GM06990 (cell line): ENCODE data around the gene MBTD1.
"Not testable (repeated sequence)": the region's sequence is repeated elsewhere in the genome, so short reads cannot be mapped to it uniquely, and the experiment has no call there.

ENCODE experiments used
- DNase-seq: peaks from one replicate; pipeline ENCODE4 v3.0.0-alpha.2; 2011; ENCODE audit not compliant: insufficient read length; ENCODE audit errors: extremely low read depth
- H3K27me3 ChIP-seq: replicated peaks from 2 replicates; pipeline ENCODE4 v1.6.0; 2011; ENCODE audit warnings: low read length; ENCODE audit not compliant: control insufficient read depth, insufficient read depth
- H3K36me3 ChIP-seq: 2 replicates; pipeline ENCODE4 v1.5.1; 2011; ENCODE audit warnings: low read length; ENCODE audit not compliant: control insufficient read depth, insufficient read depth
- H3K4me3 ChIP-seq: replicated peaks from 2 replicates; pipeline ENCODE4 v1.5.1; 2011; ENCODE audit warnings: low read depth, mild to moderate bottlenecking, control low read depth, low read length
- TF ChIP-seq, protein P1 (sequence below): IDR thresholded peaks from 2 replicates; pipeline ENCODE4 v1.5.1; 2011; ENCODE audit warnings: low read length, control low read depth, mild to moderate bottlenecking, inconsistent platforms; ENCODE audit not compliant: insufficient read depth, poor library complexity, severe bottlenecking

Gene MBTD1

DNA sequence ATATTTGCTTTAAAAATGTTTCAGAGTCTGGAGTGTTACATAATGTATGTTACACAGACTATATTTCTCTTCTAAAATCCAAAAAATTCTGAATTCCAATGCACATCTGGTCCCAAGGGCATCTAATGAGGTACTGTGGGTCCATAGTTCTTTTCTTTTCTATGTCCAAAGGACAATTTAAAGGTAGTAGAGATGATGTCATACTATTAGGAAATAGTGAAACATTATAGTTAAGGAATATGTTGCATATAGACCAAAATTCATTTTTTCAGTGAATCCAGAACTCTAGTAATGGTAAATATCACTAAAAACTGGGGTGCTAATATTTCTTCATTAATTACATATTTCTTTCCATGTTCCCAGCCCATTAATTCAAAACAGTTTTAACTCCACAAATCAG lies 70.7 kb downstream of the MBTD1 start:
- Histone ChIP-seq H3K27me3 (no peaks in the 10 kb centered on the region), H3K4me3 (no peak overlapping the region), H3K36me3 (peaks cover 3% of the 10 kb centered on the region)
- no peak for DNase-seq
- TF ChIP-seq, protein P1, sequence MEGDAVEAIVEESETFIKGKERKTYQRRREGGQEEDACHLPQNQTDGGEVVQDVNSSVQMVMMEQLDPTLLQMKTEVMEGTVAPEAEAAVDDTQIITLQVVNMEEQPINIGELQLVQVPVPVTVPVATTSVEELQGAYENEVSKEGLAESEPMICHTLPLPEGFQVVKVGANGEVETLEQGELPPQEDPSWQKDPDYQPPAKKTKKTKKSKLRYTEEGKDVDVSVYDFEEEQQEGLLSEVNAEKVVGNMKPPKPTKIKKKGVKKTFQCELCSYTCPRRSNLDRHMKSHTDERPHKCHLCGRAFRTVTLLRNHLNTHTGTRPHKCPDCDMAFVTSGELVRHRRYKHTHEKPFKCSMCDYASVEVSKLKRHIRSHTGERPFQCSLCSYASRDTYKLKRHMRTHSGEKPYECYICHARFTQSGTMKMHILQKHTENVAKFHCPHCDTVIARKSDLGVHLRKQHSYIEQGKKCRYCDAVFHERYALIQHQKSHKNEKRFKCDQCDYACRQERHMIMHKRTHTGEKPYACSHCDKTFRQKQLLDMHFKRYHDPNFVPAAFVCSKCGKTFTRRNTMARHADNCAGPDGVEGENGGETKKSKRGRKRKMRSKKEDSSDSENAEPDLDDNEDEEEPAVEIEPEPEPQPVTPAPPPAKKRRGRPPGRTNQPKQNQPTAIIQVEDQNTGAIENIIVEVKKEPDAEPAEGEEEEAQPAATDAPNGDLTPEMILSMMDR, result no peak

DNA sequence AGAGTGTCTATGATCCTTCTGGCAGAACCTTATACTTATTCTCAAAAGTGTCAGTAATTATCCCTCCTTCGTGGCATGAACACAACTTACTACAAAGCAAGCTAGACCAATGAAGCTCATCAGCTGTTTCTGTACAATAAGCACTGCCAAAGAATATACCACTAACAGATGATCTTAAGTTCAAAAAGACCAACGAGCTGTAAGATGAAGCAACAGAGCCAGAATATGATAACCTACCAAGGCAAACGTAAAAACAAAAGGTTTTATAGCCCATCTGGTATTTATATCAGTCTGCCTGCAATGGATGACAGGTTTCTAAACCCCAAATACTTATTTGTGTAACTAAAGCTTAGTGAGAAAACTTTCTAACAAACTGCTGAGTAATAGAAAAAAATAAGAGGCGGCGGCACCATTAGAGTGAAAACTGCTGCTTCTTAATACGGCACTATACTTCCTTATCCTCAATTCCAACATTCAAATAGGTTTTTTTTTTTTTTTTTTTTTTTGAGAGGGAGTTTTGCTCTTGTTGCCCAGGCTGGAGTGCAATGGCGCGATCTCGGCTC lies 71.5 kb downstream of the MBTD1 start:
- DNase-seq, result no peak
- Histone ChIP-seq H3K36me3 (peaks cover 3% of the 10 kb centered on the region), H3K4me3 (no peak overlapping the region), H3K27me3 (no peaks in the 10 kb centered on the region)
- TF ChIP-seq, protein P1, result no peak

DNA sequence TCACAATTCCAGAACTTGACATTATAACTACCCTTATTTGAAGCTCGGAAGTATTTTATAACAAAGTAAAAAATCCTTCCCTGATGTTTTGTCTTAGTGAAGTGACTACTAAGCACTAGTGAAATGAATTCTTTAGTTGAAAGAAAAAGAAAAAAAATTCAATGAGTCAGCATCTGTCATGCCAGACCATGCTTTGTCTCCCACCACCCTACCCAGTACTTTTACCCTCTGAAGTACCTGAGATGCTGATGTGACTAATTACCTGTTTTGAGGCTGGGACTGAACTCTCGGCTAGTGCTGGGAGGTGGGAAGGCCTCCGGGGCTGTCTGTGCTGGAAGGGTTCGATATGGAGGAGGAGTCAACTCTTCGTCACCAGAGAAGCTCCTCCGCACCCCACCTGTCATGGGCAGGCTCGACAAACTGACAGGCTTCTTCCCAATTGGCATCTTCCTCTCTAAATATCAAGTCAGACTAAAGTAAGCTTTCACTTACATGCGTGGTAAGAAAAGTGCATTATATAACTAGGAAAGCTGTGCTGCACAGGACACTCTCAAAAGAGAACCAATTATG lies 74.0 kb downstream of the MBTD1 start:
- DNase-seq, result no peak
- Histone ChIP-seq H3K27me3 (no peaks in the 10 kb centered on the region), H3K36me3 (peaks cover 2% of the 10 kb centered on the region), H3K4me3 (no peak overlapping the region)
- TF ChIP-seq, protein P1, result no peak

DNA sequence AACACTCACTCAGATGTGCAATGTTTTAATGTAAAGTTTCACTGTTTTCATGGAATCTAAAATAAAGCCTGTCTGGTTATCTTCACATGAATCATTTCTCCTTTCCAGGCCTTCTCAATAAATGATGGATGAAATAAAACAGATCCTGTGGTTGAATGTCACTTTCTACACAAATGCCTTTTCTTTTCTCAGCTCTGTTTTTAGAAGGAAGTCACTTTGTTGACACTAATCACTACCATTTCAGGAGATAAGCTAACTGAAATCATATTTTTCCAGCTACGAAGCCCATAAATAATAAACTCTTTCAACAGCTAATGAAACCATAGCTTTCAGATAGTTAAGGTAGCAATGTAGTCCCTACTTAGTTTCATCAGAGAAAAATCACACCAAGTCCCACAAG lies 75.7 kb downstream of the MBTD1 start:
- no peak overlapping the region for H3K4me3 ChIP-seq
- no peak for DNase-seq
- no peaks in the 10 kb centered on the region for H3K27me3 ChIP-seq
- no peaks in the 10 kb centered on the region; the same call in none of the 2 replicates for H3K36me3 ChIP-seq
- TF ChIP-seq, protein P1, result no peak

DNA sequence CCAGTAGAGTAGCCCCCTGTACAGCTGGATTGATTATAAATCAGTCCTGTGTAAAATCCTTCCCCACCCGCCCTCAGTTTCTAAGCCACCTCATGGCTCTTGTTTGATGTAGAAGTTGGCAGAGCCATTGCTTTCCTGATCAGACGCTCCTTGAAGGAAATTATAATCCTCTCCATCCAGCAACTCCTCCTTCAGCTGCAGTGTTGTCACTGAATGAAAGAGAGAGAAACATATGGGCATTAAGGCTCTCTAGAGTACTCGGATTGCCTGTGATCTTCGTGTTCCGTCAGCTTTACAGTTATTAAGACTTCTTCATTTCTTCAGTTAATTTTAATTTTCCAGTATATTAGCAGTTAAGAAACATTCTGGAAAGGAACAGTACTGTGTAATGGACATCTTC lies 79.4 kb downstream of the MBTD1 start:
- TF ChIP-seq, protein P1, result no peak
- Histone ChIP-seq H3K27me3 (no peaks in the 10 kb centered on the region), H3K36me3 (no peaks in the 10 kb centered on the region; the same call in none of the 2 replicates), H3K4me3 (no peak overlapping the region)
- DNase-seq, result no peak

DNA sequence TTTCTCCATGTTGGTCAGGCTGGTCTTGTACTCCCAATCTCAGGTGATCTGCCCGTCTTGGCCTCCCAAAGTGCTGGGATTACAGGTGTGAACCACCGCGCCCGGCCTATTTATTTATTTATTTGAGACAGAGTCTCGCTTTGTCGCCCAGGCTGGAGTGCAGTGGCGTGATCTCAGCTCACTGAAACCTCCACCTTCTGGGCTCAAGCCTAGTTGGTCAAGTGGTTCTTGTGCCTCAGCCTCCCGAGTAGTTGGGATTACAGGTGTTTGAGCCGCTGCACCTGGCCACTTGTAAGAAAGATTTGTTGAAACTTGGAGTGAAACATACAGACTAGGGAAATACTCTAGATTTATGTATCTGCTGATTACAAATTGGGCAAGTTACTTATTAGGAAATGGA lies 87.8 kb downstream of the MBTD1 start:
- H3K36me3 ChIP-seq, DNase-seq, H3K4me3 ChIP-seq, H3K27me3 ChIP-seq: not testable (repeated sequence)
